Measurements from ENCODE around the gene PDE10A. TPM values are rescaled to one million over a fixed set of nuclear protein-coding genes. Genes with fewer than 3 reads are reported as not detected.

PDE10A gene
- polyA plus RNA-seq, 3 donors: 0.41 to 41.9 (median 6.8) TPM

DNA sequence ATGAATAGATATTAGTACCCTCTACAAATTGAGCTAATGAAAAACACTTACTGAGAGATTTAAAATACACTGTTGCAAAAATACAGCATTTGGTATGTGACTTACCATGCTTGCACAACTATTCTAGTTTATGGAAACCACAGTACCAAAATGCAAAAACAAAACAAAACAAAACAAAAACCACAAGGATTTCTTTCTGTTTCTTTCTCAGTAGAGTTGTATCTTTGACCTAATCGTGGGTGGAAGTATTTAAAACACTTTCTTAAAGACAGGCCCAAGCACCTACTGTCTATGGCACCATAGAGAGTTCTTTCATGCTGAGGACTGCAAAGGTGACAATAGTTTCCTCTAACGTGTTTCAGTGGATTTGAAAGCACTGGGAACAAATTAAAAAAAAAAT lies 258.3 kb downstream of the PDE10A start:
- WGBS, 3 donors: 23 to 43% (median 34%) methylated on average over 2 of the region's 2 CpGs
- H3K27ac ChIP-seq (ENCODE audit: low read depth, low read length): no peak overlapping the region

DNA sequence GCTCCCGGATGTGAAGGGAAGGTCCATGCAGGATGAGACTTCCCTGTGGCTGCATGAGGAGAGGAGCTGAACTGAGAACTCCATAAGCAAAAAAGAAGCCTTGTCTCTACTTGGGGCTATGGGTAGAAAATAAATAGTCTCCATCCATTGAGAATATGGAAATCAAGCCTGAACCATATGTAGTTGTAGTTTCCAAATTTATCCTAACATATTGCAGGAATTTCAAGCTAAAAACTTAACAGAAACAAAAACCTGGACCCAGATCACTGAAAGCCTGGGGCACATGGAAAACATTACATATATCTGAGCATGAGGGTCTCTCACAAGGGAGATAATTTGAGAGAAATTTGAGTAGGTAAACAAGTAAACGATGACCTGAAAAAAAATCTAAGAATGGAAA lies 258.7 kb downstream of the PDE10A start:
- WGBS, 3 donors: 88 to 94% (median 90%) methylated on average over 2 of the region's 2 CpGs
- H3K27ac ChIP-seq (ENCODE audit: low read depth, low read length): no peak overlapping the region

DNA sequence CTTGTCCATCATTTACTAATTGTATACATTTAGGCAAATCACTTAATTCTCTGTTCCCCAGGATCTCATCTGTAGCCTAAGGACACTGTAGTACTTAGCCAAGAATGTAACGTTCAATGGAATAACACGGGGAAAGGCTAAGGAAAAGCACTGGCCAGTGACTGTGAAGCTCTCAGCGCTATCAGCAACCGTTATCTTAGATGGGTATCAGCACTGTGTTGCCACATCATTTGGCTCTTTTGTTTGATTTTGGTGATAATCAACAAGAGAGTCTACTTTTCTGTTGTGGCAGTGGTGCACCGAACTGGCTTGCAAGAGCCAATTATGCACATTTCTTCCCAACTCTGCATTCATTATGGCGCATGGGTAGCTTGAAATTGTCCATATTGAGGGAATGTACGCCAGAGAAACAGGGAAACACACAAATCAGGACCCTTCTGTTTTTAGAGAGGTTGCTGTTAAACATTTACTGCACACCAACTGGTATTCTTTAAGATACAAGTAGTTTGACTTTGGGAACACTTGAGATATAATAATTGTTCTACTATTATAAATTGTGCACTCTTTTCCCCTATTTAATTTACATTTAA lies 259.9 kb downstream of the PDE10A start:
- WGBS, 3 donors: 82 to 94% (median 91%) methylated on average over 7 of the region's 7 CpGs
- no peak overlapping the region for H3K27ac ChIP-seq (ENCODE audit: low read depth, low read length)

DNA sequence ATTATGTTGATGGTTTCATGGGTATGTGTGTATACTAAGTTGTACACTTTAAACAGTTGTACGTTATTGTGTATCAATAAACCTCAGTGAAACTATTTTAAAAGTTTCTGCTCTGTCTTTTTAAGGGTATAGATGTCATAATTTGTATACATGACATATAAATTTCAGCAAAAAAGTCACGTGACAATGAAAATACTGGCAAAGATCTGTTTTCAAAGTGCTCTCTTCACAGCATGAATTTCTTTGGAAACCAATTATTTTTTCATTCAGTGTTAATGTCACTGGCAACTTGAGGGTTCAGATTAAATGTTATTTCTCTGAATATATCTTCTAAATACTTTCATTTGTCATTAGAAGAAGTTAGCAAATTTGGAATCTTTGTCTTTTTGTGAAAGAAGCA lies 261.9 kb downstream of the PDE10A start:
- WGBS, 3 donors: 73 to 86% (median 79%) methylated on average over 2 of the region's 2 CpGs
- H3K27ac ChIP-seq (ENCODE audit: low read depth, low read length): no peak overlapping the region

DNA sequence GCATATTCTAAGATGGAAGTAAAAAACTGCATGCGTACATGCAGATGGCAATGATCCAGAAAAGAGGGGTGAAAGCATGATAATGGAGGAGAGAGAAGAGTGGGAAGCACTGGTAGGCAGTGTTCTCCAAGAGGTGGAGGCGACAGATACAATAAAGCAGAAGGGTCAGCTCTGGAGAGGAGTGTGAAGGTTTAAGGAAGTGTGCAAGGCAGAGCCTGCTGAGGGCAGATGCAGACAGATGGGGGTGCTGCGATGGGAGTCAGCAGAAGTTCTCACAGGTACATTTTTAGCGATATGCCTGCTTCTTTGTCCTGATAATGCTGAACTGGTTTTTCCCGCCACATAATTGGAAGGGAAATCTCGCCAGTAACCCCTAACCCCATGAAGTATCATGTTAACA lies 272.6 kb downstream of the PDE10A start:
- 76 to 92% (median 91%) methylated on average over 6 of the region's 6 CpGs for WGBS, 3 donors
- H3K27ac ChIP-seq (ENCODE audit: low read depth, low read length): no peak overlapping the region

DNA sequence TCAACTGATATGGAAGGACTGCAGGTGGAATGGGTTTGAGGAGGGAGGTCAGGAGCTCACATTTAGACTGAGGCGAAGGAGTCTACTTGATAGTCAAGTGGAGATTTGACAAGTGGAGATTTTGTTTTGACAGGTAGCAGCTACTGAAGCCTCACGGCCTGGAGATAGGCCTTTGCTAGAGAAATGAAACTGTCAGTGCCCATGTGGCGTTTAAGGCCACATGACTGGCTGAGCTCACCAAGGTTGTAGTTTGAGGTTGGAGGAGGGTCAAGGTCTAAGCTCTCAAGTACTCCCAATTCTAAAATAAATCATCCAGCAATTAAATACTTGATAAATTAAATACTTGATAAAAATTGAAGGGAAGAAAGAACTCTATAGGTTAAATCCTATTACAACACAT lies 273.5 kb downstream of the PDE10A start:
- WGBS, 3 donors: 55 to 94% (median 60%) methylated on average over 3 of the region's 3 CpGs
- no peak overlapping the region for H3K27ac ChIP-seq (ENCODE audit: low read depth, low read length)

DNA sequence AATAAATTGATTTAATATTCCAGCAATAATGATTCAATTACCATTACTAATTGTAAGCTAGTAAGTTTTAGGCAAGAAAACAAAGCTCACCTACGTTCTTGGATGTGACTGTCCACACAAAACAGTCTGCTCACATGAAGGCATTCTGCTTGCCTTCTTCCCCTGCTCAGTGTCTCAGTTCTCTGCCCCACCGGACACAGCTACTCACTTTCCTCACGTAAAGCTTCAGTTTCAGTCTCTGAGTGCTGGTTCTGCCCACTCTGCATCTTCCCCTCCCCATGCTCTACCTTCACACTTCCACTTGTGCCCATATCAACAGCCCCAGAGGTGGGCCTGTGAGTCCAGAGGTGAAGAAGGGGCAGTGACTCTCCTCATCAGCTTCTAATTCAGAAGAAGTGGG lies 279.7 kb downstream of the PDE10A start:
- WGBS, 3 donors: 62 to 85% (median 83%) methylated on average over 3 of the region's 3 CpGs
- H3K27ac ChIP-seq (ENCODE audit: low read depth, low read length): no peak overlapping the region

DNA sequence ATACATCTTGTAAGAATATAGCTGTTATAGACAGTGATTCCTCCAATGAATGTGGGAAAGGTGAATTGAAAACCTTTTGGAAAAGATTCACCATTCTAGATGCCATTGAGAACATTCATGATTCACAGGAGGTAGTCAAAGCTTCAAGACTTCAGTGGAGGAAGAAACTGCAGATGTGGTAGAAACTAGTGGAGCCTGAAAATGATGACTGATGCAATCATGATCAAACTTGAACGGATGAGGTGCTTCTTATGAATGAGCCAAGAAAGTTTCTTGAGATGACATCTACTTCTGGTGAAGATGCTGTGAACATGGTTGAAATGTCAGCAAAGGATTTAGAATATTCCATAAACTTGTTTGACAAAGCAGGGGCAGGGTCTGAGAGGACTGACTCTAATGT lies 286.9 kb downstream of the PDE10A start:
- WGBS, 3 donors: 73 to 96% (median 92%) methylated on average over 1 of the region's 1 CpG
- H3K27ac ChIP-seq (ENCODE audit: low read depth, low read length): no peak overlapping the region

DNA sequence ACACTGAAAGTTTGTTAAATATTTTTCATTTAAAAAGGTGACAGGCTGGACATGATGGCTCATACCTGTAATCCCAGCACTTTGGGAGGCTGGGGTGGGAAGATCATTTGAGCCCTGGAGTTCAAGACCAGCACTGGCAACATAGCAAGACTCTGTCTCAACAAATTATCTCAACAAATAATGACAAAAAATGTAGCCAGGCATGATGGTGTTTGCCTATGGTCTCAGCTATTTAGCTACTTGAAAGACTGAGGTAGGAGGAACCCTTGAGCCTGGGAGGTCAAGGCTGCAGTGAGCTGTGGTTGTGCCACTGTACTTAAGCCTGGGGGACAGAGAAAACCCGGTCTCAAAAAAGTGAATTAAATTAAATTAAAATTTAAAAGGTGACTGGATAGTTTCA lies 297.7 kb downstream of the PDE10A start:
- 68 to 86% (median 84%) methylated on average over 1 of the region's 1 CpG for WGBS, 3 donors

DNA sequence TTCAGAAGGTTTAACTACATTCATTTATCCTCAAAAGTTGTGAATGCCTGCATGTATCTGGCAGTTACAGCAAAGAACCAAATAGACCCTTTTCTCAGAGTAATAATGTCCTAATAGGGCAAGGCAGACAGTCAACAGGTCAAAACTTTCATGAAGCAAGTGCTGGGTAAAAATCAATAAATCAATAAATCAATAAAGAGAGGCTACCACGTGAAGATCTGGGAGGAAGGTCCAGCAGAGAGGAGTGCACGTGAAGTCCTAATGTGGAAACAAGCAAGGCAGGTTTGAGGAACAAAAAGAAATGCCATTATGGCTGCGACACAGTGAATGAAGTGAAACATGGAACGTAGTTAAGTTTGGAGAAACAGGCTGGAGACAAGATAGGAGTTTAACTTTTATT lies 317.3 kb downstream of the PDE10A start:
- 59 to 82% (median 80%) methylated on average over 4 of the region's 4 CpGs for WGBS, 3 donors
- no peak overlapping the region for H3K27ac ChIP-seq (ENCODE audit: low read depth, low read length)

More for the DNA sequence above, 297.7 kb downstream of the PDE10A start:
- H3K27ac ChIP-seq (ENCODE audit: low read depth, low read length): no peak overlapping the region

DNA sequence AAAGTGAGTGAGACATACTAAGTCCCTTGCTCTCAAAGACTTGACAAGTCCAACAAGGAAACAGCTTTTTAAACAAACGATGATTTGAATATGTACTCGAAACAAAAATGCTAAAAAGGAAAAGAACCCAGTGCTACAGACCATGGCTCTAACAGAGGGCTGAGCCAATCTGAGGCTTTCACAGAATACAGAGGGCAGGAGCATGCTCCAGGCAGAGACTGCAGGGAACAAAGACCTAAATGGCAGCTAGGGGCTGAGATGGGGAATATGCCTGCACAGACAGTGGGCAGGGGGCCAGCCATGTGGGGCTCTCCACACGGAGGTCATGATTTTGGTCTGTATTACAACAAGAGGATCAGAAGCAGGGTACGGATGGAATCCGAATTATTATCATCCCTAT lies 322.5 kb downstream of the PDE10A start:
- 65 to 89% (median 80%) methylated on average over 5 of the region's 5 CpGs for WGBS, 3 donors
- H3K27ac ChIP-seq (ENCODE audit: low read depth, low read length): no peak overlapping the region

DNA sequence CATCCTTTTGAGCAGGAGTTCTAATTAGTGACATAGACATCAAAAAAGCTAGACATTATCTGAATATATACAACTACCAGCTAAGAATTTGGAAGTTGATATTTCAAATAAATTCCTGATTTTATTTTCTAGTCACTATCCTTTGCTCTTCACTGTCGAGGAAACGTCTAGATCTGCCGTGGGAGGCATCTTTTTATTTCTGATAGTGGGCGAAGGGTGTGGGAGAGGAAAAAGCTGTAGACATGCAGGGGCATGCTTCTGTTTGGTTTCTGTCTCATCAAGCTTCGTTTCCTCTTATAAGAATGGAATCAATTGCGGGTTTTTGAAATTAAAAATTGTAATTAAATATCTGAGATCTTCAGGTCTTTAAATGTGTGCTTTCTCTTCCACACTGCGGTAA lies 337.4 kb downstream of the PDE10A start:
- WGBS, 3 donors: 67 to 86% (median 83%) methylated on average over 7 of the region's 7 CpGs
- H3K27ac ChIP-seq (ENCODE audit: low read depth, low read length): no peak overlapping the region

DNA sequence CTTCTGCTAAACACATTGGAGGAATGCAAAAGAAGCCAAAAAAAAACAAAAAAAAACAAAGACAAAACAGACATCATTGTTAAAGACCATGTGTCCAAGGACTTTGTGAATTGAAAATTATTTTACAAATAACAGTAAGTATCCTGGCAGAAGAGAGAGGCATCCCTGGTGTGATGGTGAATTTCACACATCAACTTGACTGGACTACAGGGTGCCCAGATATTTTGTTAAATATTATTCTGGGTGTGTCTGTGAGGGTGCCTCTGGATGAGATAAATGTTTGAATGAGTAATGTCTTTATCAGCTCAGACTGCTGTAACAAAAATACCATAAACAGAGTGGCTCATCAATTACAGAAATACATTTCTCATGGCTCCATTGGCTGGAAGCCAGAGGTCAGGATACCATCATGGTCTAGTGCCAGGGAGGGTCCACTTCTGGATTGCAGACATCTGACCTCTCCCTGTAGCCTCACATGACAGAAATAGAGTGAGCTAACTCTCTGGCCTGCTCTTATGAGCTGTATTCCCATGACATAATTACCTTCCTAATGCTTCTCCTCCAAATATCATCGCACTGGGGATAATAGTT lies 341.4 kb downstream of the PDE10A start:
- no peak overlapping the region for H3K27ac ChIP-seq (ENCODE audit: low read depth, low read length)
- 65 to 90% (median 89%) methylated on average over 1 of the region's 1 CpG for WGBS, 3 donors

DNA sequence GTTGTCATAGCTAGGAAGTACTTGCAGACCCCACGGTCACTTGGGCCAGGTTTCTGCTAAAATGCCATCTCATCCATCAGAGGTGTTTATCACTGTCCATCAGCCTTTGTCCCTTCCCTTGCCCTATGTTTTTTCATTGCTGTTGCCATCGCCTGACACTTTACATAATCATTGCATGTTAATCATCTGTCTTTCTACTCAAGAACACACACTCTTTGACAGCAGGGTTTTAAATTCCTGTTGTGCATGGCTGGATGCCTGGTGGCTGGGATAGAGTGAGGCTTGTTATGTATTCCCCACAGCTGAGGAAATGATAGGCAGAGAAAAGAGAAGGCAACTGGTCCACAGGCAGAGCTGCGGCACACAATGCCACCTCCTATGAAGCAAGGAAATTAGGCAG lies 341.9 kb downstream of the PDE10A start:
- H3K27ac ChIP-seq (ENCODE audit: low read depth, low read length): no peak overlapping the region
- 48 to 71% (median 71%) methylated on average over 3 of the region's 3 CpGs for WGBS, 3 donors

DNA sequence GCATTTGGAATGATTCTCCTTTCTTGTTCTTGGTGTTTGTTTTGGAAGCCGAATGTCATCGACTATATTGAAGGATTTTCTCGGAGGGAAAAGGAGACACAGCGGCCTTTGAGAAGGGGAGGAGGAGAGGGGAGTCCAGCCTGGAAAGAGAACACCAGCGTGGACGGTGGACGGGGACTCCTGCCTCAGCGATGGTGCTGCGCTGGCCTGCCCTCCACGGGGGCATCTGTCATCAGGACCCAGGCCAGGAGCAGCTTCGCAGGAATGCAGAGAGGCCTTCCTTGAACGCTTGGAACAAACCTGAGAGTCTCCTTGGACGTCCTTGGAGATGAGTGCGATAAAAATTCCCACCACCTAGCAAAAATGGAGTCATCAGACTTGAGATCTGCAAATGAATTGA lies 345.3 kb downstream of the PDE10A start:
- H3K27ac ChIP-seq (ENCODE audit: low read depth, low read length): no peak overlapping the region
- WGBS, 3 donors: 86 to 87% methylated on average over 14 of the region's 14 CpGs; no CpG with 5 or more reads in 1 of the 3 donors

DNA sequence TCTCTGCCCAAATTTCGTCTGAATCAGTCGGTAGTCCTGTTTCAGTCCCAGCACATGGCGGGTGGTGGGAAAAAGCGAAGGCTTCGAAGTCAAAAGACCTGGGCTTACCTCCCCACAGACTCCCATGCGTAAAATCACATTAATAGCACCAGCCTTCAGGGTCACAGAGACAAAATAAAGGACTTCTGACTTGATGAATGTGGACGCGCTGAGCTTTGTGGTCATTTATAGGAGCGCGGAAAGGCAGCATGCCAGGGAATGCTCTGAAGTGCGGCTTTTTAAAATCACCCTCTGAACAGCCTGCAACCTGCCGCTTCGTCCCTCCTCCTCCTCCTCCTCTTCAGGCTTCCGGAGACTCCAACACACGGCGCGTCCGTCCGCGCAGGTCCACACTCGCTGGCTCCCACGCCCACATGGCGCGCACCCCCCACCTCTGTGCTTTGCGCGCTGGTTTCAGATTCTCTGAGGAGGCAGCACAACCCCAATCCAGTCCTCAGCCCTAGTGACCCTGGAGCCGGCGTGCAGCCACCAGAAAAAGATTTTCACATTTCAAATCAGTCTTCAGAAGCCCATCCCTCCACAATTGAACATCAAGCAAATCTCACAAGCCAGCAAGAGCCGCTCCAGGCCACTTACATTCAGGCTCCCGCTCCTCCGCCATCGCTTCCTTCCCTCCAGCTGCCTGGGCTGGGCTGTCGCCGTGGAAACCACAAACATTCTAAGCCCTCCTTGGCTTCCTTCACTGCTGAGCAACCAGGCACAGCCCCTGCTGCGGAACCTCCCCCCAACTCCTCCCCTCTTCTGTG lies 353.9 kb downstream of the PDE10A start, which contains the start of gene C6orf118:
TSS of gene C6orf118 (minus strand) at position 680 of the 806 bp plus-strand sequence. CDS start at position 661, 19 bp downstream.
- 6 to 9% (median 7%) methylated on average over 35 of the region's 35 CpGs for WGBS, 3 donors
- no peak within 1 kb of the TSS for H3K27ac ChIP-seq (ENCODE audit: low read depth, low read length)

DNA sequence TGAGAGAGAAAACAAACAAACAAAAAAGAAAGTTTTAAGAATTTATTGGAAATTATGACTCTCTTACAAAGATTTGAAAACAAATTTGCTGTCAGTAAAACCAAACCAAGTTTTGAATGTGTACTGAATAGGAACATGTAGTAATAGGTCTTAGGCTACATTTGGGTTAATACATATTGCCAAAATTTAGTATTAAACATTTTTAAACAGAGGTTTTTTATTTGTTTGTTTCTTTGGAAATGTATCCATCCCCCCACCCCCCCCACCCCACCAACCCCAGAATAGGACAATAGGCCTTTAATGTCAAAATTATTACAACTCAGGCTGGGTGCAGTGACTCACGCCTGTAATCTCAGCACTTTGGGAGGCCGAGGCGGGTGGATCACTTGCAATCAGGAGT lies 356.1 kb downstream of the PDE10A start:
- WGBS, 3 donors: 81 to 88% (median 86%) methylated on average over 3 of the region's 3 CpGs

DNA sequence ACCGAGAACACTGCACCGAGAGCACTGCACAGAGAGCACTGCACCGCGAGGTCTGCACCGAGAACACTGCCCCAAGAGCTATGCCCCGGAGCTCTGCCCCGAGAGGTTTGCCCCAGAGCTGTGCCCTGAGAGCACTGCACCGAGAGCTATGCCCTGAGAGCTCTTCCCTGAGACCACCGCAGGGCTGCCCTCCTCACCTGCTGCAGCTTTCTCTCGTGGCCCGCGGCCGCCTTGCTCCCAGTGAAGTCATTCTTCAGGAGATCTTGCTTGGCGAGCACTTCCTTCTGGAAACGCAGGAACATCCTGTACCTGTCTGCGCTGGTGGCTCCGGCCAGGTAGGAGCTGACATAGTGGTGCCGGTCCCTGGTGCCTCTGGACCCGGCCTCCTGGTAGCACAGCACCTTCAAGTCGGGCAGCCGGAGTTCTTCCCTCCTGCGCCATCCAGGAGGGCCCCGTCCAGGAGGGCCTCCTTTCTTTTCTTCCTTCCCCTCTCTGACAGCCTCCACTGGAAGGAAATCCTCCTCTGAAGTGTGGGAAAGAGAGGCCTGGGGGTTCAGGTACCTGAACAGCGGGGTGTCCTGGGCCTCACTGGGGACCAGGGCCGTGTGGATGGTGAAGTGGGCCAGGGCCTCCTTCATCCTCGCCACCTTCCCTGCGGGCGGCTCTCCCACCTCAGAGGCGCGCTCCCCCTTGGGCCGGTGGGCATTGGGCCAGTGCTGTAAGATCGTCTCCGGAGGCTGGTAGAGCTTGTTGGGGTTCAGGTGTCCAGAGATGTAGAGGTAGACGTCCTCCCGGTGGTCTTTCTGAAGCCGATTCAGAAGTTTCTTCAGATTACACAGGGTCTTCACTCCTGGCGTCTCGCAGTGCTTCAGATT lies 361.4 kb downstream of the PDE10A start:
- WGBS, 3 donors: 90 to 94% (median 93%) methylated on average over 38 of the region's 38 CpGs
- no peak overlapping the region for H3K27ac ChIP-seq (ENCODE audit: low read depth, low read length)

More for the DNA sequence above, 356.1 kb downstream of the PDE10A start:
- no peak overlapping the region for H3K27ac ChIP-seq (ENCODE audit: low read depth, low read length)

Data from adipose tissue (tissue), 3 donors.